K562 (cell line): ENCODE results near the gene ICAM1. TPM values are rescaled to one million over a fixed set of nuclear protein-coding genes. Genes with fewer than 3 reads are reported as not detected.

Experiments used
- ATAC-seq: fragments of 200-7000 bp; cut with Tn5 transposase; 3 replicates; pipeline ENCODE4 v1.9.1; 2020; ENCODE audit warnings: moderate library complexity
- BruUV-seq: library from RNA; stranded (reverse); fragments of 400-500 nt; replicated peaks from 2 replicates; lab custom pipeline; 2021; lab: Mats Ljungman, UMichigan
- CTCF ChIA-PET: fragments of 300-600 bp; formaldehyde crosslinking; extraction: SDS; loops from one replicate; lab custom pipeline; 2021; ENCODE audit warnings: low intra/inter-chr PET ratio; lab: Yijun Ruan, JAX
- POLR2A ChIA-PET: fragments of 300-600, 350-650 bp; sonication (Branson Sonifier 250); formaldehyde crosslinking; extraction: SDS; loops from one replicate; lab custom pipeline; 2021; ENCODE audit warnings: antibody characterized with exemption, inconsistent platforms; lab: Yijun Ruan, JAX
- DNase-seq, 4 experiments: peaks; one replicate each; pipeline versions ENCODE4 v3.0.0 to v3.0.0-alpha.2; 2011 to 2018; ENCODE audit warnings: low spot score in 3 of 4, mixed read lengths in 3 of 4; ENCODE audit errors: extremely low read depth in 1 of 4
- FAIRE-seq: peaks from 2 replicates; lab custom pipeline; 2011; peaks lifted over from hg19 to GRCh38; lab: Jason Lieb, UNC
- H2AFZ ChIP-seq: 2 replicates; pipeline ENCODE4 v1.6.0; 2011; ENCODE audit warnings: low read depth, low read length, control low read depth, inconsistent platforms
- H3K27ac ChIP-seq: fragments of 200-600 bp; 3 replicates; pipeline ENCODE4 v1.8.0; 2011; ENCODE audit warnings: low read depth, mild to moderate bottlenecking, control low read depth, inconsistent platforms, low read length, moderate library complexity, mixed read lengths; ENCODE audit errors: extremely low read depth
- H3K27me3 ChIP-seq, 2 experiments: fragments of 300-600 bp in 1 of 2; 2 replicates in 1 of 2; 3 replicates in 1 of 2; pipeline versions ENCODE4 v1.6.0 to v1.8.0; 2011; ENCODE audit warnings: inconsistent platforms in 2 of 2, low read length in 2 of 2, mild to moderate bottlenecking in 1 of 2, mixed read lengths in 1 of 2, moderate library complexity in 1 of 2; ENCODE audit not compliant: control insufficient read depth in 2 of 2, insufficient read depth in 2 of 2
- H3K36me3 ChIP-seq: fragments of 300-600 bp; 3 replicates; pipeline ENCODE4 v1.8.0; 2011; ENCODE audit warnings: mild to moderate bottlenecking, low read length, inconsistent platforms; ENCODE audit not compliant: control insufficient read depth, insufficient read depth
- H3K4me1 ChIP-seq, 2 experiments: fragments of 200-600 bp in 1 of 2; replicated peaks in 1 of 2; 2 replicates in 1 of 2; 3 replicates in 1 of 2; pipeline versions ENCODE4 v1.5.1 to v1.8.0; 2011; ENCODE audit warnings: inconsistent platforms in 2 of 2, low read length in 2 of 2, mild to moderate bottlenecking in 1 of 2, mixed read lengths in 1 of 2, moderate library complexity in 1 of 2; ENCODE audit not compliant: control insufficient read depth in 2 of 2, insufficient read depth in 2 of 2
- H3K4me2 ChIP-seq: 2 replicates; pipeline ENCODE4 v1.6.1; 2011; ENCODE audit warnings: low read length, control low read depth, inconsistent platforms, mixed read lengths; ENCODE audit not compliant: insufficient read depth
- H3K4me3 ChIP-seq: fragments of 200-600 bp; sonication (generic), shearing (Covaris generic); 2 replicates; pipeline ENCODE4 v1.5.1; 2016; ENCODE audit warnings: control low read depth, inconsistent platforms
- H3K79me2 ChIP-seq: fragments of 200-600 bp; 3 replicates; pipeline ENCODE4 v1.8.0; 2011; ENCODE audit warnings: low read length, inconsistent platforms; ENCODE audit not compliant: control insufficient read depth, insufficient read depth
- H3K9ac ChIP-seq, 2 experiments: 2 replicates each; pipeline versions ENCODE4 v1.6.0 to v1.6.1; 2011; ENCODE audit warnings: low read depth in 2 of 2, low read length in 2 of 2, control low read depth in 1 of 2, inconsistent platforms in 1 of 2, mild to moderate bottlenecking in 1 of 2, mixed read lengths in 1 of 2; ENCODE audit not compliant: insufficient read depth in 1 of 2
- H3K9me1 ChIP-seq: one replicate; pipeline ENCODE4 v1.6.0; 2011; ENCODE audit warnings: inconsistent platforms, mild to moderate bottlenecking, low read length, moderate library complexity; ENCODE audit not compliant: control insufficient read depth, insufficient read depth
- H3K9me3 ChIP-seq: replicated peaks from 2 replicates; pipeline ENCODE4 v1.5.1; 2011; ENCODE audit warnings: low read depth, low read length, inconsistent platforms; ENCODE audit not compliant: control insufficient read depth, insufficient read depth
- H4K20me1 ChIP-seq: replicated peaks from 2 replicates; pipeline ENCODE4 v1.6.1; 2011; ENCODE audit warnings: low read length, inconsistent platforms, mixed read lengths; ENCODE audit not compliant: control insufficient read depth, insufficient read depth
- HBP1 ChIP-seq: fragments of 450-650 bp; formaldehyde crosslinking; IDR thresholded peaks from 2 replicates; pipeline ENCODE4 v1.4.0; 2022; ENCODE audit warnings: missing genetic modification characterization
- IRF9 ChIP-seq: fragments of 450-650 bp; IDR thresholded peaks from 2 replicates; pipeline ENCODE4 v1.6.1; 2016; ENCODE audit warnings: missing biosample characterization, missing genetic modification characterization
- JUND ChIP-seq, 2 experiments: IDR thresholded peaks; 2 replicates in 1 of 2; 3 replicates in 1 of 2; pipeline ENCODE4 v1.6.1; 2011; ENCODE audit warnings: borderline replicate concordance in 2 of 2, low read depth in 2 of 2, low read length in 2 of 2, improper control_type of control experiment in 1 of 2, missing biosample characterization in 1 of 2, missing genetic modification characterization in 1 of 2, missing genetic modification reagents in 1 of 2
- RBFOX2 ChIP-seq: fragments of 200-400 bp; formaldehyde crosslinking; IDR thresholded peaks from 2 replicates; pipeline ENCODE4 v1.6.1; 2017; ENCODE audit warnings: low read depth, mild to moderate bottlenecking, low read length, moderate library complexity
- WGBS: fragments of 100-300 bp; shearing (Covaris generic); methylation state at CpG from one replicate; pipeline ENCODE4 v1.1.6; 2016; ENCODE audit warnings: low coverage, mixed read lengths; ENCODE audit not compliant: insufficient coverage; ENCODE audit errors: missing lambda C conversion rate; 5-methylcytosine and 5-hydroxymethylcytosine counted together
- in situ Hi-C: fragments of 300-500 bp; cut with MboI; formaldehyde crosslinking; loops from 4 replicates; pipeline ENCODE4 v1.15.0; 2018; ENCODE audit warnings: inconsistent platforms, mixed read lengths
- intact Hi-C: fragments of 100-400 bp; cut with micrococcal nuclease; formaldehyde crosslinking; loops from 2 replicates; pipeline ENCODE4 v1.14.2; 2022
- polyA plus RNA-seq, 8 experiments: library from polyadenylated mRNA; depleted of rRNA in 4 of 8; stranded (reverse) in 5 of 8; unstranded in 3 of 8; fragments of >200 nt; fragmentation: Nextera tagmentation in 2 of 8; fragmentation: Illumina TruSeq in 1 of 8; extraction: Ambion mirVana in 2 of 8; extraction: Trizol in 1 of 8; gene quantifications; 2 replicates each; pipeline versions ENCODE4 v1.2.1 to v1.2.3, GENCODE V29; 2011 to 2014; ENCODE audit warnings: inconsistent platforms in 1 of 8, missing spikeins in 1 of 8
- total RNA-seq, 7 experiments: library from RNA; depleted of rRNA in 6 of 7; stranded (reverse); fragments of >200 nt in 6 of 7; fragmentation: Illumina TruSeq in 2 of 7; extraction: Trizol in 2 of 7; gene quantifications; 2 replicates each; pipeline versions ENCODE4 v1.2.1 to v1.2.3, GENCODE V29; 2011 to 2021; ENCODE audit warnings: low replicate concordance in 1 of 7

The ICAM1 gene
- total and polyA plus RNA-seq, 9 of the 15 experiments (the other 6 are each of a cell fraction or from before 2014, with no cell fraction given): 2.3 to 24.4 (median 13.4) TPM

GRCh38 chr19:10329555-10329954, 58.6 kb downstream of the ICAM1 start:
- 98% methylated on average over 13 of the region's 13 CpGs for WGBS
- peaks cover 75% of the 10 kb centered on the region for H3K36me3 ChIP-seq
- ChIA-PET CTCF (no interaction called here), POLR2A (interaction anchor here (0.8 to 3.1 kb wide), 5 partner anchors 13 to 40 kb away, joined by 3 to 11 read pairs (median 3); partner anchors contain the start of genes FDX2 and ICAM5)
- FAIRE-seq (no peak), DNase-seq (no peak), ATAC-seq (no peak)
- no peaks in the 10 kb centered on the region for H3K9me1 ChIP-seq
- H3K9me3 ChIP-seq: no peaks in the 10 kb centered on the region
- H3K4me1 ChIP-seq: peaks cover 7 to 34% of the 10 kb centered on the region in 2 experiments; a peak in 4 of 5 replicates
- intact Hi-C loops: no loop called here
- H3K4me2 ChIP-seq: no peak overlapping the region
- peaks cover 10% of the 10 kb centered on the region; the same call in 1 of the 2 replicates for H4K20me1 ChIP-seq
- H3K9ac ChIP-seq: peak overlapping the region in 1 of 2 experiments; percentile 55; a peak in 2 of 4 replicates
- in situ Hi-C loops: no loop called here
- no peak overlapping the region for H3K4me3 ChIP-seq
- no peak for TF ChIP-seq HBP1 (CRISPR knock-in tag)
- TF ChIP-seq JUND (IDR thresholded peaks at IDR 0.05; ENCODE audit: borderline replicate concordance, low read depth, low read length): no peak
- TF ChIP-seq JUND (tag; IDR thresholded peaks at IDR 0.05; ENCODE audit: borderline replicate concordance, low read depth, low read length): no peak
- no peak for TF ChIP-seq IRF9 (tag)
- peak; percentile 2; the same call in 1 of the 2 replicates for TF ChIP-seq RBFOX2
- TF ChIP-seq, all 486 proteins: peak for 1
- BruUV-seq: no TSS peak
- H3K27me3 ChIP-seq: no peaks in the 10 kb centered on the region
- no peak overlapping the region for H3K27ac ChIP-seq
- no peak overlapping the region for H2AFZ ChIP-seq
- peaks cover 69% of the 10 kb centered on the region for H3K79me2 ChIP-seq
